ENCODE results near the gene ZNF879.

ZNF879 gene

DNA sequence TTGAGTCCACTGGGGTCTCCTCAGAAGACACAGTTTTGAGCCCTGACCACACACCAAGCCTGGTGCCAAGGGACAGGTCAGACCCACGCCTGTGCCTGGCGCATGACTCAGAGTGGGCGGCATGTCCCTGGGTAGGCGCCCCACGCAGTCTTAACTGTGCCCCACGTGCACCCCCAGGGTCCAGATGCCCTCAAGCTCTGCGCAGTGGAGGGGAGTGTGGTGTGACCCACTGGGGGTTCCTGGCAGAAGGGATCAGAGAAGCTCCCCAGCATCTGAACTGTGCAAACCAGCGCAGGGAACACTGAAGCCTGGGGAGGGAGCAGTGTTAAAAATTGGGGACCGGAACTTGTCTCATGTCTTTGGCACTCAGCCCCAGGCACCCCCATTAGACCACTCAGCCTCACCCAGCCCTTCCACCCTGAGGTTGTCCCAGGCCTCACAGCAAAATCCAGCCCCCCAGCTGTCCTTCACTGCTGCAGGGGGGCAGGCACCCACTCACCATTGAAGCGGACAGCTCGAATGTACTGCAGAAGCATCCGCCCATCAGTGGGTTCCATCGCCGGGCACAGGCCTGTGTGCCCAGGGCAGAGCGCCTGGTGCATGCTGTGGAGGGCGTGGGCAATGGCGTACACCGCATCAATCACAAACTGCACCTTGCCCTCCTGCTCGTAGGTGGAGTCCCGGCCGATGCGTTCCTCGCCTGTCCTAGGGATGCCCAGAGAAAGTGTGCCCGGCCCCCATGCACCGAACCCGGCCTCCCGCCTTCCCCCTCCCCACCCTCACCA is 35.0 kb upstream of the ZNF879 start:
- H3K4me1 ChIP-seq (ENCODE audit: insufficient read depth, low read length, poor library complexity, severe bottlenecking) = no peaks in the 10 kb centered on the region
- no peaks in the 10 kb centered on the region for H3K9me2 ChIP-seq (replicated peaks; ENCODE audit: low read depth, low read length)
- no peaks in the 10 kb centered on the region for H3K36me3 ChIP-seq (ENCODE audit: insufficient read depth, low read length)
- H3K4me2 ChIP-seq (ENCODE audit: low read depth, low read length, poor library complexity, severe bottlenecking) = no peak overlapping the region
- no peaks in the 10 kb centered on the region for H4K20me1 ChIP-seq (ENCODE audit: insufficient read depth, low read length, poor library complexity, severe bottlenecking)
- H3K79me2 ChIP-seq (ENCODE audit: insufficient read depth, low read length) = no peaks in the 10 kb centered on the region
- H2AFZ ChIP-seq (ENCODE audit: low read length) = no peak overlapping the region
- no peak for TF ChIP-seq EZH2phosphoT487 (IDR thresholded peaks at IDR 0.05; ENCODE audit: borderline replicate concordance)
- TF ChIP-seq, protein P1, sequence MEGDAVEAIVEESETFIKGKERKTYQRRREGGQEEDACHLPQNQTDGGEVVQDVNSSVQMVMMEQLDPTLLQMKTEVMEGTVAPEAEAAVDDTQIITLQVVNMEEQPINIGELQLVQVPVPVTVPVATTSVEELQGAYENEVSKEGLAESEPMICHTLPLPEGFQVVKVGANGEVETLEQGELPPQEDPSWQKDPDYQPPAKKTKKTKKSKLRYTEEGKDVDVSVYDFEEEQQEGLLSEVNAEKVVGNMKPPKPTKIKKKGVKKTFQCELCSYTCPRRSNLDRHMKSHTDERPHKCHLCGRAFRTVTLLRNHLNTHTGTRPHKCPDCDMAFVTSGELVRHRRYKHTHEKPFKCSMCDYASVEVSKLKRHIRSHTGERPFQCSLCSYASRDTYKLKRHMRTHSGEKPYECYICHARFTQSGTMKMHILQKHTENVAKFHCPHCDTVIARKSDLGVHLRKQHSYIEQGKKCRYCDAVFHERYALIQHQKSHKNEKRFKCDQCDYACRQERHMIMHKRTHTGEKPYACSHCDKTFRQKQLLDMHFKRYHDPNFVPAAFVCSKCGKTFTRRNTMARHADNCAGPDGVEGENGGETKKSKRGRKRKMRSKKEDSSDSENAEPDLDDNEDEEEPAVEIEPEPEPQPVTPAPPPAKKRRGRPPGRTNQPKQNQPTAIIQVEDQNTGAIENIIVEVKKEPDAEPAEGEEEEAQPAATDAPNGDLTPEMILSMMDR (conservative IDR thresholded peaks at IDR 0.05; ENCODE audit: low read length) = no peak
- no peaks in the 10 kb centered on the region for H3K27me3 ChIP-seq (ENCODE audit: insufficient read depth, low read length, poor library complexity, severe bottlenecking)
- H3K9me3 ChIP-seq (ENCODE audit: insufficient read depth, low read depth, low read length) = no peaks in the 10 kb centered on the region
- no peaks in the 10 kb centered on the region for H3F3A ChIP-seq (ENCODE audit: low read depth)
- no peak overlapping the region for H3K9ac ChIP-seq (ENCODE audit: low read depth, low read length, poor library complexity, severe bottlenecking)
- no peak overlapping the region for H3K4me3 ChIP-seq (ENCODE audit: low read length, poor library complexity, severe bottlenecking)

DNA sequence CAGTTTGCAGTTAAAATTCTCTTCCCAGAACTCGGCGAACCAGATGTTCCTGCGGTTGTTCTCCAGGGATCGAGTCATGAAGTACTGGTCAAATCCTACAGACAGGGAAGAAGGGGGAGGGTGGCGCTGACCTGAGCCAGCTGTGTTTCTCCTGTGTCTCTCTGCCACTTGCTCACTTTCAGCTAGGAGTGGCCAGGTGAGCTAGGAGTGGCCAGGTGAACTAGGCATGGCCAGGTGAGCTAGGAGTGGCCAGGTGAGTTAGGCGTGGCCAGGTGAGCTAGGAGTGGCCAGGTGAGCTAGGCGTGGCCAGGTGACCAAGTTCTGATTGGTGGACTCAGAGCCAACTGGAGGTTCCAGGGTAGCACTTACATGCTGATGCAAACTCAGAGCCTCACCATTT is 34.3 kb upstream of the ZNF879 start:
- Histone ChIP-seq H3K9ac (ENCODE audit: low read depth, low read length, poor library complexity, severe bottlenecking) (no peak overlapping the region), H3K9me3 (ENCODE audit: insufficient read depth, low read depth, low read length) (no peaks in the 10 kb centered on the region), H3K9me2 (replicated peaks; ENCODE audit: low read depth, low read length) (no peaks in the 10 kb centered on the region), H4K20me1 (ENCODE audit: insufficient read depth, low read length, poor library complexity, severe bottlenecking) (no peaks in the 10 kb centered on the region), H3K27me3 (ENCODE audit: insufficient read depth, low read length, poor library complexity, severe bottlenecking) (no peaks in the 10 kb centered on the region), H3F3A (ENCODE audit: low read depth) (no peaks in the 10 kb centered on the region), H3K4me3 (ENCODE audit: low read length, poor library complexity, severe bottlenecking) (no peak overlapping the region), H3K36me3 (ENCODE audit: insufficient read depth, low read length) (no peaks in the 10 kb centered on the region), H3K4me2 (ENCODE audit: low read depth, low read length, poor library complexity, severe bottlenecking) (no peak overlapping the region), H2AFZ (ENCODE audit: low read length) (no peak overlapping the region), H3K4me1 (ENCODE audit: insufficient read depth, low read length, poor library complexity, severe bottlenecking) (no peaks in the 10 kb centered on the region), H3K79me2 (ENCODE audit: insufficient read depth, low read length) (no peaks in the 10 kb centered on the region)
- TF ChIP-seq, protein P1 (conservative IDR thresholded peaks at IDR 0.05; ENCODE audit: low read length) = no peak
- no peak for TF ChIP-seq EZH2phosphoT487 (IDR thresholded peaks at IDR 0.05; ENCODE audit: borderline replicate concordance)

DNA sequence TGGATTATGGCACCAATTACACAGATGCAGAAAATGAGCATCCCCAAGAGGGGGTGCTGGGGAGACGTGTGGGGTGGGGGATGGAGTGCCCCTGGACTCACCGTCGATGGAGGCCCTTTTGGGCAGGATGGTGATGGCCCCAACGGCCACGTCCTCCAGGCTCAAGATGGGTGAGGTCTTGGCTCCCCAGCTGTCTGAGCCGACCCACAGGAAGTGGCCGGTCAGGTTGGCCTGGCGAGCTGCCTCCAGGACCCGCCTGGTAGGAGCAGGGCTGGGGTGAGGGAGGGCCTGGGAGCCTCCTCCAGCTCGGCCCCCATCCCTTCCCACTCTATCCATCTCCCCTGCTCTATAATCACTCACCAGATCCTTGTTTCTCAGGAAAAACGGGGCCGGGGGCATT is 33.1 kb upstream of the ZNF879 start:
- Histone ChIP-seq H3K4me1 (ENCODE audit: insufficient read depth, low read length, poor library complexity, severe bottlenecking) (no peaks in the 10 kb centered on the region), H3K9me2 (replicated peaks; ENCODE audit: low read depth, low read length) (no peaks in the 10 kb centered on the region), H3K9me3 (ENCODE audit: insufficient read depth, low read depth, low read length) (no peaks in the 10 kb centered on the region), H3K4me3 (ENCODE audit: low read length, poor library complexity, severe bottlenecking) (no peak overlapping the region), H3K79me2 (ENCODE audit: insufficient read depth, low read length) (no peaks in the 10 kb centered on the region), H3K4me2 (ENCODE audit: low read depth, low read length, poor library complexity, severe bottlenecking) (no peak overlapping the region), H3K36me3 (ENCODE audit: insufficient read depth, low read length) (no peaks in the 10 kb centered on the region), H3F3A (ENCODE audit: low read depth) (no peaks in the 10 kb centered on the region), H4K20me1 (ENCODE audit: insufficient read depth, low read length, poor library complexity, severe bottlenecking) (no peaks in the 10 kb centered on the region), H3K9ac (ENCODE audit: low read depth, low read length, poor library complexity, severe bottlenecking) (no peak overlapping the region), H3K27me3 (ENCODE audit: insufficient read depth, low read length, poor library complexity, severe bottlenecking) (no peaks in the 10 kb centered on the region), H2AFZ (ENCODE audit: low read length) (no peak overlapping the region)
- TF ChIP-seq, protein P1 (conservative IDR thresholded peaks at IDR 0.05; ENCODE audit: low read length) = no peak
- TF ChIP-seq EZH2phosphoT487 (IDR thresholded peaks at IDR 0.05; ENCODE audit: borderline replicate concordance) = no peak
